SH-SY5Y (cell line): ENCODE measurements around the gene B4GALT7.

ENCODE experiments used
- GATA2 ChIP-seq: IDR thresholded peaks from 2 replicates; pipeline ENCODE4 v1.6.1; 2011; ENCODE audit warnings: mild to moderate bottlenecking, low read depth, low read length
- GATA3 ChIP-seq: IDR thresholded peaks from 2 replicates; pipeline ENCODE4 v1.6.1; 2011; ENCODE audit warnings: low read depth, mild to moderate bottlenecking, low read length, moderate library complexity

GRCh38 chr5:177594071-177594470, 5.9 kb upstream of the B4GALT7 start:
- TF ChIP-seq GATA3 (no peak), GATA2 (no peak)
